Measurements from ENCODE around the gene RAB12.

DNA sequence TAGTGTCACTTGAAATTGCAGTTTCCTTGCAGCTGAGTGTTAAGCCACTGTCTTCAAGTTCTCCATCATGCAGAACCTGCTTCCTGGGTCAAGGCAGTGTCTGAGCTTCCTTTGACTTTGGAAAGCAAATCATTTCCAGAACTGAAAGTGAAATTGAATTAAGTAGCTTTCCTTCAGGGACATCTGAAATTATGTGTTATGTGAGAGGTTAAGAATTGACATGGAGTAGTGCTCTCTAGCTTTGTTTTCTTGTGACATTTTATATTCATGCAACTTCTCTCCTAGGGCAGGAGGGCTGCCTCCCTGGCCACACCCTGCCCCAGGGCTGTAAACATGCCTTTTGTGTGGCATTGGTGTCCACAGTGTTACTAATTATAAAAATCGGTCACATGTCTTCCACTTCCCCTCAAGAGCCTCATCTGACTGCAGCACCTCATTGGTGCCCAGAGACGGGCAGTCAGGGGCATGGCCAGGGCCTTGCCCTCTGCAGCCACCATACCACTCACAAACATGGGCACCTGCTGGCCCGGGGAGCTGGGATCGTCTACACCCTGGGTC, 14.4 kb downstream of the RAB12 start:
- TF ChIP-seq POLR2AphosphoS5 (IDR thresholded peaks at IDR 0.05; ENCODE audit: low read depth, low read length) (no peak), FOXP2 (optimal IDR thresholded peaks at IDR 0.05; ENCODE audit: borderline replicate concordance, extremely low read depth, extremely low read length, insufficient read depth) (no peak), TAF1 (IDR thresholded peaks at IDR 0.05; ENCODE audit: borderline replicate concordance, insufficient read depth, low read length) (no peak)
- TF ChIP-seq, protein P1, sequence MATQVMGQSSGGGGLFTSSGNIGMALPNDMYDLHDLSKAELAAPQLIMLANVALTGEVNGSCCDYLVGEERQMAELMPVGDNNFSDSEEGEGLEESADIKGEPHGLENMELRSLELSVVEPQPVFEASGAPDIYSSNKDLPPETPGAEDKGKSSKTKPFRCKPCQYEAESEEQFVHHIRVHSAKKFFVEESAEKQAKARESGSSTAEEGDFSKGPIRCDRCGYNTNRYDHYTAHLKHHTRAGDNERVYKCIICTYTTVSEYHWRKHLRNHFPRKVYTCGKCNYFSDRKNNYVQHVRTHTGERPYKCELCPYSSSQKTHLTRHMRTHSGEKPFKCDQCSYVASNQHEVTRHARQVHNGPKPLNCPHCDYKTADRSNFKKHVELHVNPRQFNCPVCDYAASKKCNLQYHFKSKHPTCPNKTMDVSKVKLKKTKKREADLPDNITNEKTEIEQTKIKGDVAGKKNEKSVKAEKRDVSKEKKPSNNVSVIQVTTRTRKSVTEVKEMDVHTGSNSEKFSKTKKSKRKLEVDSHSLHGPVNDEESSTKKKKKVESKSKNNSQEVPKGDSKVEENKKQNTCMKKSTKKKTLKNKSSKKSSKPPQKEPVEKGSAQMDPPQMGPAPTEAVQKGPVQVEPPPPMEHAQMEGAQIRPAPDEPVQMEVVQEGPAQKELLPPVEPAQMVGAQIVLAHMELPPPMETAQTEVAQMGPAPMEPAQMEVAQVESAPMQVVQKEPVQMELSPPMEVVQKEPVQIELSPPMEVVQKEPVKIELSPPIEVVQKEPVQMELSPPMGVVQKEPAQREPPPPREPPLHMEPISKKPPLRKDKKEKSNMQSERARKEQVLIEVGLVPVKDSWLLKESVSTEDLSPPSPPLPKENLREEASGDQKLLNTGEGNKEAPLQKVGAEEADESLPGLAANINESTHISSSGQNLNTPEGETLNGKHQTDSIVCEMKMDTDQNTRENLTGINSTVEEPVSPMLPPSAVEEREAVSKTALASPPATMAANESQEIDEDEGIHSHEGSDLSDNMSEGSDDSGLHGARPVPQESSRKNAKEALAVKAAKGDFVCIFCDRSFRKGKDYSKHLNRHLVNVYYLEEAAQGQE (IDR thresholded peaks at IDR 0.05; ENCODE audit: insufficient read depth in 1 of 2, low read depth in 2 of 2, low read length in 2 of 2): no peak

Measured in PFSK-1 (cell line).